D721Med (cell line): ENCODE data around the gene KCNAB1.
"Not testable (repeated sequence)": the region's sequence is repeated elsewhere in the genome, so short reads cannot be mapped to it uniquely, and the experiment has no call there.

Experiments
- DNase-seq: peaks from one replicate; pipeline ENCODE4 v3.0.0; 2011; ENCODE audit warnings: low spot score; ENCODE audit not compliant: insufficient read length
- FAIRE-seq: peaks from 2 replicates; lab custom pipeline; 2011; peaks lifted over from hg19 to GRCh38; lab: Jason Lieb, UNC
- CTCF ChIP-seq: IDR thresholded peaks from 2 replicates; pipeline ENCODE4 v1.5.1; 2012; ENCODE audit warnings: mild to moderate bottlenecking, control low read depth; ENCODE audit not compliant: insufficient read depth; ENCODE audit errors: missing control alignments

KCNAB1 gene

DNA sequence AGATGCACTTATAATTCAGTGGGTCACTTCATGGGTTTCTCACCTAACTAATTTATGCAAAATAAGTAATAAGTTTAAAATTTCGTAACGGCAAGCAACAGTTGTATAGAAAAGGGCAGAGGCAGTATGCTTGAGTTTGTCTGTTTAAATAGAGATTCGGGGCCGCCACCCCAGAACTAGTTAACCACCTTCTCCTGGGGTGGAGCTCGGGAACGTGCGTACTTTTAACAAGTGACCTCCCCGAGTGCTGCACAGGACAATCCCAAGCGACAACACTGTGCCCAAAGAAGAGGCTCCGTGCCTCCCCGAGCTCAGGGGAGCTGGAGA lies 434.1 kb downstream of the KCNAB1 start:
- no peak for TF ChIP-seq CTCF
- no peak for DNase-seq
- FAIRE-seq, result no peak

- FAIRE-seq, result no peak
These were observed 434.7 kb downstream of the KCNAB1 start, which contains the start of gene SSR3 for GRCh38 chr3:156554842-156555687. SSR3 (minus strand) TSS chr3:156555117; CDS start chr3:156555089, 28 bp downstream.

GRCh38 chr3:156558389-156558788 lies 438.0 kb downstream of the KCNAB1 start:
- no peak for FAIRE-seq
- no peak for TF ChIP-seq CTCF
- no peak for DNase-seq

More at GRCh38 chr3:156554842-156555687, 434.7 kb downstream of the KCNAB1 start, which contains the start of gene SSR3:
- peak; percentile 29 for DNase-seq
- TF ChIP-seq CTCF, result no peak

DNA sequence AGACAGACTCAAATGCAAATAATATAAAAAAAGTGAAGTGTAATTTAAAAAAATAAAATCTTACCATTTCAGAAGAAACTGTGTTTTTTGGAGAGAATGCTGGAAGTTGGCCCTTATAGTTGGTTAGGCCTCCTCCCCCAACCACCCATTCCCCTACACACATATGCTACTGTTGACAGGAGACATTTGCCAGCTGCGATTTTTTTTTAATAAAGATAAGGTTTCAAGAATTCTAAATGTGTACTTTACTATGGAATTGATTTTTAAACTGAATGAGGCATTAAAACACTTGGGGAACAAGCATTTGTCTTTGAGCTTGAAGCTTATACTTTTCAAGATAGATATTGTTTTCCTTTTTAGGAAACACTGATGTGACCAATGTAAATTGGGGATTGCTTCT lies 438.9 kb downstream of the KCNAB1 start:
- FAIRE-seq (no peak), DNase-seq (no peak)
- TF ChIP-seq CTCF, result no peak

- FAIRE-seq, result no peak
- TF ChIP-seq CTCF, result no peak
- DNase-seq, result no peak
These were observed 441.2 kb downstream of the KCNAB1 start for GRCh38 chr3:156561533-156561932.

DNA sequence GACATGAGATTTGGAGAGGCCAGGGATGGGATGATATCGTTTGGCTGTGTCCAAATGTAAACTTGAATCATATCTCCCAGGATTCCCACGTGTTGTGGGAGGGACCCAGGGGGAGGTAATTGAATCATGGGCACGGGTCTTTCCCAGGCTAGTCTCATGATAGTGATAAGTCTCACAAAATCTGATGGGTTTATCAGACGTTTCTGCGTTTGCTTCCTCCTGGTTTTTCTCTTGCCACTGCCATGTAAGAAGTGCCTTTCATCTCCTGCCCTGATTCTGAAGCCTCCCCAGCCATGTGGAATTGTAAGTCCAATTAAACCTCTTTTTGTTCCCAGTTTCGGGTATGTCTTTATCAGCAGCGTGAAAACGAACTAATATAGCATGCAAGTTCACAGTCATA lies 442.1 kb downstream of the KCNAB1 start:
- FAIRE-seq, DNase-seq: not testable (repeated sequence)

DNA sequence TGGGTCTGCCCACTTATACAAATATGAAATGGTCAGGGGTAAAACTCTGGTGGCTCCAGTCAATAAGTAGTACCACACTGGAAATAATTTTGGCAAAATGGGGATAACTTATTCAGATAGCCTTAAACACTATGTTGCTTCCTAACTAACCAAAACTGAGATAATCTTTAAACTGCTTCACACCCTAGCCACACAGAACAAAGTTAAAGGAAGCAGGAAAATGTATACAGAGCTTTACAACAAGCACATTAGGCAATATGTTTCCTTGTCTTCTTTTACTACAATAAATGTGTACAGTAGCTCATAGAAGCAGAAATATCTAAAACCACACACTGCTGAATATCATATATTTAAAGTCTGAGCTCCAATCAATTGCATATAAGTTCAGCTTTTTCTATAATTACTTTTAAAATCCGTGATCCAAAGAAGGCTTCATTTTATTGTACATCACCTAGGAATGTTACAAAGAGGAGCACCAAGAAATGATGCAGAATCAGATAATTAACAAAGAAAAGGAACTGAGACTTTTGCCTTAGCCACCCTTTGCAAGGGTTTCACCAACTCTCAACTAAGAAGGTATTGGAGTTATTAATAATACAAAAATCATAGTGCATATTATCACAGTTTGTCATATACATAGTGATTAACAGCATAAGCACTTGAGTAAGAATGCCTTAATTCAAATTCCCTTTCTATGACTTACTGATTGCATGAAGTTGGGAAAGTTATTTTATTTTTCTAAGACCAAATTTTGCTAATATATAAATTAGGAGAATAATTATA lies 443.7 kb downstream of the KCNAB1 start:
- FAIRE-seq (no peak), DNase-seq (no peak)
- no peak for TF ChIP-seq CTCF

- DNase-seq, FAIRE-seq: not testable (repeated sequence)
These were observed 448.6 kb downstream of the KCNAB1 start for GRCh38 chr3:156569016-156569415.

DNA sequence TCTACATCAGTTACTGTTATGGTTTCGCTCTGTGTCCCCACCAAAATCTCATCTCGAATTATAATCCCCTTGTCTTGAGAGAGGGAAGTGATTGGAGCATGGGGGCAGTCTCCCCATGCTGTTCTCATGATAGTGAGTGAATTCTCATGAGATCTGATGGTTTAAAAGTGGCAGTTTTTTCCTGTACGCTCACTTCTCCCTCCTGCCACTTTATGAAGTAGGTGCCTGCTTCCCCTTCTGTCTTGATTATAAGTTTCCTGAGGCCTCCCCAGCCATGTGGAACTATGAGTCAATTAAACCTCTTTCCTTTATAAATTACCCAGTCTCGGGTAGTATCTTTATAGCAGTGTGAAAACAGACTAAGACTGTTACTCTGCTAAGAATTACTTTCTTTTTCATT lies 449.5 kb downstream of the KCNAB1 start:
- FAIRE-seq, DNase-seq: not testable (repeated sequence)
